HEK293T (cell line): ENCODE results near the gene LCTL.

Experiments
- ARNT ChIP-seq: fragments of 450-650 bp; IDR thresholded peaks from 2 replicates; pipeline ENCODE4 v1.6.1; 2017; ENCODE audit warnings: mild to moderate bottlenecking
- ELF4 ChIP-seq: fragments of 450-650 bp; IDR thresholded peaks from 2 replicates; pipeline ENCODE4 v1.6.1; 2017; ENCODE audit warnings: antibody characterized with exemption
- FOXA1 ChIP-seq: fragments of 450-650 bp; IDR thresholded peaks from 2 replicates; pipeline ENCODE4 v1.6.1; 2016; ENCODE audit warnings: mild to moderate bottlenecking
- FOXM1 ChIP-seq: fragments of 450-650 bp; IDR thresholded peaks from 2 replicates; pipeline ENCODE4 v1.6.1; 2017; ENCODE audit warnings: mild to moderate bottlenecking, borderline replicate concordance
- SP1 ChIP-seq: fragments of 450-650 bp; IDR thresholded peaks from 2 replicates; pipeline ENCODE4 v1.6.1; 2017
- SUZ12 ChIP-seq: fragments of 450-650 bp; IDR thresholded peaks from 2 replicates; pipeline ENCODE4 v1.6.1; 2016; ENCODE audit warnings: mild to moderate bottlenecking

- TF ChIP-seq SUZ12 (no peak), FOXA1 (no peak), SP1 (no peak), FOXM1 (no peak), ARNT (no peak), ELF4 (no peak)
These were observed 6.3 kb upstream of the LCTL start for GRCh38 chr15:66572146-66572545.
